Activated naive CD4-positive, alpha-beta T cell treated with anti-CD3 and anti-CD28 coated beads, Interleukin-2, amount 10 ng/mL, durations not matched to agents 7 days and 5 days (primary cell): ENCODE results near the gene SHF.
"Not testable (repeated sequence)": the region's sequence is repeated elsewhere in the genome, so short reads cannot be mapped to it uniquely, and the experiment has no call there.

Experiments used
- CTCF ChIA-PET: fragments of 350-600 bp; sonication (Branson Sonifier 250); formaldehyde crosslinking; loops from one replicate; lab custom pipeline; 2021; ENCODE audit warnings: antibody characterized with exemption; lab: Charles Lee
- DNase-seq: peaks from one replicate; pipeline ENCODE4 v3.0.0-alpha.2; 2020
- H3K27ac Mint-ChIP-seq: one replicate; pipeline ENCODE4 v1.8.0; 2021; ENCODE audit warnings: mild to moderate bottlenecking, moderate library complexity, mixed read lengths
- H3K27me3 Mint-ChIP-seq: one replicate; pipeline ENCODE4 v1.8.0; 2021; ENCODE audit warnings: mild to moderate bottlenecking, mixed read lengths
- H3K36me3 Mint-ChIP-seq: one replicate; pipeline ENCODE4 v1.8.0; 2021; ENCODE audit warnings: mixed read lengths
- H3K4me1 Mint-ChIP-seq: one replicate; pipeline ENCODE4 v1.8.0; 2021; ENCODE audit warnings: mixed read lengths
- H3K4me3 Mint-ChIP-seq: one replicate; pipeline ENCODE4 v1.8.0; 2021; ENCODE audit warnings: mild to moderate bottlenecking, moderate library complexity, mixed read lengths
- H3K9me3 Mint-ChIP-seq: one replicate; pipeline ENCODE4 v1.8.0; 2021; ENCODE audit warnings: mixed read lengths

Gene SHF

DNA sequence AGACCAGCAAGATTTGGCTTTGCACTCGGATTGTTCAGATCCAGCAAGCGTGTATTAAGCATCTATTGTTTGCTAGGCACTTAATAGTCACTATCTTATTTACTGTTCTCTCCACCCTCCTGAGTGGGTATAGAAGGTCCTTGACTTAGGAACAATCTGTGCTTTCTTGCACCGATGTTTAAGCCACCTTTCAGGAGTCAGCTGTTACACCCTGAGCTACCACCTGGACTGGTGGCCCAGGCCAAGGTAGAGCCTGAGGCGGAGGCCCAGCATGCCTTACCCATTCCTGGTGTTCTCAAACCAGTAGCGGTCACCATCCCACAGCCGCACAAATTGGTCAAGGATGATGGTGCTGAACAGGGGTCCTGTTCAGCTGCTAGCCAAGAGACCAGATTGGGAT is 48.0 kb downstream of the SHF start:
- Mint-ChIP-seq H3K36me3 (no peaks in the 10 kb centered on the region), H3K4me3 (no peak overlapping the region), H3K9me3 (no peaks in the 10 kb centered on the region), H3K27me3 (peaks cover 42% of the 10 kb centered on the region), H3K4me1 (peaks cover 7% of the 10 kb centered on the region), H3K27ac (no peak overlapping the region)
- no peak for DNase-seq
- CTCF ChIA-PET, result interaction anchor here (0.8 kb wide), 1 partner anchor 15 kb away, joined by 3 read pairs; no protein-coding TSS in a partner anchor

DNA sequence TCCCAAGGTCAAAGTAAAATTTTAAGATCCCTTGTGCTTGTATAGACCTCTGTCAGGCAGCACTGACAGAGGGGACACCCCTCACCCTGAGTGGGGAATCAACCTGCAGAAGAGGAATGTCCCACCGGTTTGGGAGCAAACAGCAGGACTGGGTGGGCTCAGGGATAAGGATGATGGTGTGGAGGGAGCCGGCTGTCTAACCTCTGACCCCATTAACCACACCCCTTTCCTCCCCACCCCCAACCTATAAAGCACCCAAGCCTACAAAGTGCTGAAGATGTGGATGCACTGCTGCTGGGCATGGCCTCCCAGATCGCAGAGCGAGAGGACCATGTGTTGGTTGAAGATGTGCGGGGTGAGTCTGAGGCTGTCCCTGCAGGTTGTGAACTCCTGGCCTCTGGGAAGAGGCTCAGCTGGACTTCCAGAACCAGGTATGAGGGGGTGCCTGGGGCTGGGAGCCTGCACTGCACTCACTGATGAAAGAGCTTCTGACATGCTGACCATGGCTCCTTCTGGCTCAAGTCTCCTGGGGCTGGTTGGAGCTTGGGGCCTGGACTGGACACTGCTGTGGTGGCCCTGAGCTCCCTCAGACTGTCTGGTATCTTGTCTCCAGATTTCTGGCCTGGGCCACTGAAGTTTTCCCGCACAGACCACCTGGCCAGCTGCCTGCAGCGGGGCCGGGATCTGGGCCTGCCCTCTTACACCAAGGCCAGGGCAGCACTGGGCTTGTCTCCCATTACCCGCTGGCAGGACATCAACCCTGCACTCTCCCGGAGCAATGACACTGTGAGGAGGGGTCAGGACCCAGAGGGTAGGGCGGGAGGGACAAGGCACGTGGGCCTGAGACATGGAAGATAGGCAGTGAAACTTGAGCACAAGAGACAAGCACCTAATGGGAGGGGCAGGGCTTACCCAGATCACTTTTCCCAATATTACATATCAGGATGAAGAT is 48.7 kb downstream of the SHF start:
- DNase-seq, result no peak
- CTCF ChIA-PET, result no interaction called here
- Mint-ChIP-seq H3K27me3 (peaks cover 42% of the 10 kb centered on the region), H3K36me3 (no peaks in the 10 kb centered on the region), H3K27ac (no peak overlapping the region), H3K4me3 (no peak overlapping the region), H3K9me3 (no peaks in the 10 kb centered on the region), H3K4me1 (peaks cover 9% of the 10 kb centered on the region)

DNA sequence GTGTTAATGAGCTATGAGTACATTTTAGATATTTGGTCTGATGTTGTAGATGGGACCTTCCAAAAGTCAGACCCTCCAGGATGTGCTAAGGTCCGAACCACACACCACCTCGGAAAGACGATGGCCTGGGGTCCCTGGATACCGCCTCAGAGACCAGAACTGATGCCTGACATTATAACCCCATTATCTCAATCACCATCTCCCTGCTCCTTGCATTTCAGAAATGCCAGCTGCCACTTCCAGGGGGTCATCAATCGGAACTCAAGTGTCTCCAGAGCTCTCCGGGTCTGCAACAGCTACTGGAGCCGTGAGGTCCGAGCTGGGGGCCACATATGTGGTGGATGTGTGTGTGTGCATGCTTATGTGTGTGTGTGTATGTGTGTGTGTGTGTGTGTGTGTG is 50.1 kb downstream of the SHF start:
- no peak overlapping the region for H3K27ac Mint-ChIP-seq
- no peaks in the 10 kb centered on the region for H3K9me3 Mint-ChIP-seq
- no peak for DNase-seq
- H3K27me3 Mint-ChIP-seq, result peaks cover 55% of the 10 kb centered on the region
- H3K4me3 Mint-ChIP-seq, result no peak overlapping the region
- peaks cover 9% of the 10 kb centered on the region for H3K4me1 Mint-ChIP-seq
- H3K36me3 Mint-ChIP-seq, result no peaks in the 10 kb centered on the region
- CTCF ChIA-PET, result interaction anchor here (1.0 to 1.1 kb wide), 2 partner anchors 19 to 320 kb away, joined by 3 read pairs; no protein-coding TSS in a partner anchor

DNA sequence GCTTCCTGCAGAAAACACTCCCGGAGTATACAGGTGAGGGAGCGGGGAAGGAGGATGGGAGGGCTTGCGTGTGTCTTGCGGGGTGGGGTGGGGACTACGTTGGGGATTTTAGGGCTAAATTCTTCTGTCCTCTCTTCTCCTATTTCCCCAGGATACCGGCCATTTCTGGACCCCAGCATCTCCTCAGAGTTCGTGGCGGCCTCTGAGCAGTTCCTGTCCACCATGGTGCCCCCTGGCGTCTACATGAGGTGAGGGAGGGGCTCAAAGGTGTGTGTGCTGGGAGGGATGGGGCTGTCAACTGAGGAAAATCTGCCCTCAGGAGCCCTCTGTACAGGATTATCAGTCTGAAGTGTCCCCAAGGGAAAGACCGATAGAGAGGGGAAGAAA is 51.4 kb downstream of the SHF start:
- Mint-ChIP-seq H3K4me3 (no peak overlapping the region), H3K36me3 (no peaks in the 10 kb centered on the region), H3K27me3 (peaks cover 66% of the 10 kb centered on the region)

DNA sequence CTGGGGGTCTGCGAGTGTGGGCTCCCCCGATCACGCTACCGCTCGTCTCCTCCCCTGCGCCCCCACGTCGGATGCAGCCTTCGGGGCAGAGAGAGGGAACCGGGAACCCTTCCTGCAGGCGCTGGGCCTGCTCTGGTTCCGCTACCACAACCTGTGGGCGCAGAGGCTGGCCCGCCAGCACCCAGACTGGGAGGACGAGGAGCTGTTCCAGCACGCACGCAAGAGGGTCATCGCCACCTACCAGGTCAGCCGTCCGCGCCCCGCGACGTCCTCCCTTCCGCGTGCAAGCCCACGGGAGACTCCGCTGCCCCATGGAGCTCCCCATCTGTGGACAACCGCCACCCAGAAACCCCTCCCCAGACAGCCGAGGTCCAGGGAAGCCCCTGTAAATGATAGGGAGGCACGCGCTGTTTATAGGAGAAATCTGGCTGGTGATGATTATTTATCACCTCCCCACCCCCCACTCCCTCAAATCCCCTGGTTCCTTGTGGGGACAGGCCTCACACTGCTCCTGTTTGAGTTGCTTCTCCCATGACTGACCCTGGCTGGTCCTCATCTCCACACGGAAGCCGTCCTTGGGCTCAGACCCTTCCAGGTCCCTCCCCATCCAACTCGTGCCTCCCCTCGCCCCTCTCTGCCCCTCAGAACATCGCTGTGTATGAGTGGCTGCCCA is 51.9 kb downstream of the SHF start:
- H3K4me3 Mint-ChIP-seq, H3K27ac Mint-ChIP-seq, H3K4me1 Mint-ChIP-seq, H3K9me3 Mint-ChIP-seq, DNase-seq, H3K36me3 Mint-ChIP-seq: not testable (repeated sequence)
- H3K27me3 Mint-ChIP-seq, result peaks cover 66% of the 10 kb centered on the region
- CTCF ChIA-PET, result interaction anchor here (0.7 to 1.9 kb wide), 3 partner anchors 15 to 23 kb away, joined by 3 to 8 read pairs (median 5); no protein-coding TSS in a partner anchor

More for the DNA sequence above, 51.4 kb downstream of the SHF start:
- no peaks in the 10 kb centered on the region for H3K9me3 Mint-ChIP-seq
- peaks cover 9% of the 10 kb centered on the region for H3K4me1 Mint-ChIP-seq
- CTCF ChIA-PET, result interaction anchor here (1.0 kb wide), 1 partner anchor 321 kb away, joined by 3 read pairs; no protein-coding TSS in a partner anchor
- H3K27ac Mint-ChIP-seq, result no peak overlapping the region
- no peak for DNase-seq

DNA sequence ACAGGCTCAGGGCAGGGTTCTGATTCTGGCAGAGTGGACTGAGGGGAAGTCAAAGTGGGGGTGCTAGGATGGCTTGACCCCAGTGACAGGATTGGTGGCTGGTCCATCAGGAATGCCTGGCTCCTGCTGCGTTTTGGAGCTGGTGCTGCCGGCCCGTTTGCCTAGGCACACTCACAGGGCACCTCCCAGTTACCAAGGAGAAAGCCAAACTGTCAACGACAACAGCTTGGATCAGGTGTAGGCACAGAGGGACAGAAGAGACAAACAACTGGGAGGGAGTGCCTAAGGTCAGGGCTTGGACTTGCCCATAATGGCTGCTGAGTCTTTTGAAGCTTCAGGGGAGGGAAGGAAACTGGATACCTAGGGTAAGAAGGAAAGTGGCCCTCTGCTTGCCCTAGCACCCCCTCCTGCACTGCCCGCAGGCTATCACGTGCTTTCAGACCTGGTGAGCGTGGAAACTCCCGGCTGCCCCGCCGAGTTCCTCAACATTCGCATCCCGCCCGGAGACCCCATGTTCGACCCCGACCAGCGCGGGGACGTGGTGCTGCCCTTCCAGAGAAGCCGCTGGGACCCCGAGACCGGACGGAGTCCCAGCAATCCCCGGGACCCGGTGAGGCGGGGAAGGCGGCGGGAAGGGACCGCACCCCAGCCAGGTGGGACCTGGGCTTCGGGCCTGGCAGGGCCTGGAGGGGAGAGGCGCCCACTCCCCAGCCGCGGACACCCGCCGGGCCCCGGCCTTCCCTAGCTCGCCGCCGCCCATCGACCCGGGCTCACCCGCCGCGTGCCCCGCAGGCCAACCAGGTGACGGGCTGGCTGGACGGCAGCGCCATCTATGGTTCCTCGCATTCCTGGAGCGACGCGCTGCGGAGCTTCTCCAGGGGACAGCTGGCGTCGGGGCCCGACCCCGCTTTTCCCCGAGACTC is 52.8 kb downstream of the SHF start:
- Mint-ChIP-seq H3K4me3 (peak overlapping the region; percentile 23), H3K27ac (peak overlapping the region; percentile 3), H3K36me3 (no peaks in the 10 kb centered on the region), H3K4me1 (peaks cover 11% of the 10 kb centered on the region), H3K27me3 (peaks cover 75% of the 10 kb centered on the region), H3K9me3 (no peaks in the 10 kb centered on the region)
- DNase-seq, result peak; percentile 42
- CTCF ChIA-PET, result interaction anchor here (0.7 to 1.9 kb wide), 3 partner anchors 14 to 24 kb away, joined by 3 to 8 read pairs (median 5); no protein-coding TSS in a partner anchor

DNA sequence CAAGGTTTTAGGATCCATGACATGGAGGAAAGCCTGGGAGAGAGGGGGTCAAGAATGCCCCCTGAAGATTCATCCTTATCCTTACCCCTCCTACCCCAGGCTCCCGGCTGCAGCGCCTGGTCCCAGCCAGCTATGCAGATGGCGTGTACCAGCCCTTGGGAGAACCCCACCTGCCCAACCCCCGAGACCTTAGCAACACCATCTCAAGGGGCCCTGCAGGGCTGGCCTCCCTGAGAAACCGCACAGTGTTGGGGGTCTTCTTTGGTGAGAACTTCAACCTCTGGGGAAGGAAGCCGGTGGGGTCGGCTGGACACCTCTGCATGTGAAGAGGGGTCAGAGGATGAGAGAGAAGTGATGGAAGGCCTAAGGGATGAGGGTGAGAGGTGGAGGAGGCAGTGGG is 53.7 kb downstream of the SHF start:
- no peak overlapping the region for H3K27ac Mint-ChIP-seq
- CTCF ChIA-PET, result interaction anchor here (1.9 kb wide), 1 partner anchor 16 kb away, joined by 8 read pairs; no protein-coding TSS in a partner anchor
- H3K4me1 Mint-ChIP-seq, result peaks cover 11% of the 10 kb centered on the region
- no peak for DNase-seq
- H3K27me3 Mint-ChIP-seq, result peaks cover 84% of the 10 kb centered on the region
- no peak overlapping the region for H3K4me3 Mint-ChIP-seq
- no peaks in the 10 kb centered on the region for H3K36me3 Mint-ChIP-seq
- H3K9me3 Mint-ChIP-seq, result no peaks in the 10 kb centered on the region

DNA sequence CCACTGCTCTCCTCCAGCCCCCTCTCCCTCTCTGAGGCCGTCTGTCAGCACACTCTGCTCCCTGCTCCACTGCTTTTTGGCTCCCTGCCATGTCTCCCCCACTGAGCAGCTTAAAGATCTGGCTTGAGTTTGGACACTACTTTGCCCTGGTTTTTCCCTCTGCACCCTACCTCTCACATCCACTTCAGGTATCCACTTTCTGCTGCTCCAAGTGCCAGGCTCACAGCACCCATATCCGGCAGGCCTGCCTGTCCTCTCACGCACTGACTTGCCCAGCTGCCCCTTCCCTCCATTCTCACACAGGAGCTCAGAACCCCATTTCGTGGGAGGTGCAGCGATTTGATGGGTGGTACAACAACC is 54.2 kb downstream of the SHF start:
- H3K4me3 Mint-ChIP-seq, result no peak overlapping the region
- H3K36me3 Mint-ChIP-seq, result no peaks in the 10 kb centered on the region
- H3K27me3 Mint-ChIP-seq, result peaks cover 89% of the 10 kb centered on the region
- no peak overlapping the region for H3K27ac Mint-ChIP-seq
- CTCF ChIA-PET, result interaction anchor here (1.0 to 2.2 kb wide), 2 partner anchors 11 to 15 kb away, joined by 3 to 15 read pairs; no protein-coding TSS in a partner anchor
- no peaks in the 10 kb centered on the region for H3K9me3 Mint-ChIP-seq
- peaks cover 11% of the 10 kb centered on the region for H3K4me1 Mint-ChIP-seq
- DNase-seq, result no peak

DNA sequence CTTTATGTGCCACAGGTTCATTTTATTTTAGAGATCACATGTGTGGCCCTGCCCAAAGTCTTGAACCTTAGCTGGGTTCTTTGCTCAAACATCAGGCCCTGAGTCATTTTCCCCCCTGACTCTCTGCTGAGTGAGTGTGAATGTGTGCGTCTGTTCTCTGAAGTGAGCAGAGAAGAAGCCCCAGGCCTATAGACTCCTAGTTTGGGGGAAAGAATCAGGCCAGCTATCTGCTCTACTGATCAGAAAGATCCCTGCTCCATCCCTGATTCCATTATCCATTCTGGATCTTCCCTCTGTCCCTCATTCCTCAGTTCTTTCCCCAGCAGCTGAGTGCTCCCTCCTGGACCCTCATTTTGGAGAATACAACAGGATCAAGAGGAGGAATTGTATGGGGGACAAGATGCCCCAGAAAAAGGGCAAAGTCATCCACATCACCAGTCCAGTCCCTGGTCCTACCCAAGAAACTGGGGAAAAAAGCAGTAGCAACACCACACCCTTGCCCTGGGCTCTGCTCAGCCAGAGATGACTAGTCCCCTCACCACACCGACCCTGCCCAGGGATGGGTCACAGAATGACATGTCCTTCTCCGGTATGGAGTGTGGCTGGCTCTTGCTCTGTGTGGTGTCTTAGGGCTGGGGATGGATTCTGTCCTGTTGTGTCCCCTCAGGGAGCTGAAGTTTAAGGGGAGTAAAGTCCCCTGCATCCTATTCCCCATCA is 54.8 kb downstream of the SHF start:
- Mint-ChIP-seq H3K4me1 (peaks cover 13% of the 10 kb centered on the region), H3K4me3 (no peak overlapping the region), H3K9me3 (no peaks in the 10 kb centered on the region), H3K27ac (no peak overlapping the region), H3K36me3 (no peaks in the 10 kb centered on the region), H3K27me3 (peaks cover 91% of the 10 kb centered on the region)
- CTCF ChIA-PET, result interaction anchor here (0.7 to 2.2 kb wide), 3 partner anchors 10 to 206 kb away, joined by 3 to 15 read pairs (median 3); no protein-coding TSS in a partner anchor
- no peak for DNase-seq

DNA sequence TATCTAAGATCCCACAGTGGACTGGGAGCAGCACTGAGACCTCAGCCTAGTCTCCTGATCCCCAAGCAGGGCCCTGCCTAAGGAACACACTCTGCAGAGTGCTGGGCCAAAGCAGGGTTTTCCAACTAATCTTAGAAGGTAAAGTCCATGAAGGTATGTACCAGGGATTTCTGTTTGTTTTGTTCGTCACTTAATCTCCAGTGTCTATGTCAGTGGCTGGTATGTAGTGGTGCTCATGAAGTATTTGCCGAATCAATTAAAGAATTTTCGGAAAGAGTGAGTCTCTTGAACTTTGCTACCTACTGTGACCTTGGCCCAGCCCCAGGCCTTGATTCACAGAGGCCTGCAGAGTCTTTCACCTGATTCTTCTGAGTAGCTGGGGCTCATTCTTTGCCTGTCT is 56.3 kb downstream of the SHF start:
- Mint-ChIP-seq H3K9me3 (no peaks in the 10 kb centered on the region), H3K27ac (no peak overlapping the region), H3K4me1 (peaks cover 13% of the 10 kb centered on the region), H3K27me3 (peaks cover 87% of the 10 kb centered on the region), H3K36me3 (no peaks in the 10 kb centered on the region), H3K4me3 (no peak overlapping the region)
- DNase-seq, result no peak
- CTCF ChIA-PET, result interaction anchor here (0.8 to 2.2 kb wide), 4 partner anchors 13 to 49 kb away, joined by 3 to 15 read pairs (median 9); no protein-coding TSS in a partner anchor

DNA sequence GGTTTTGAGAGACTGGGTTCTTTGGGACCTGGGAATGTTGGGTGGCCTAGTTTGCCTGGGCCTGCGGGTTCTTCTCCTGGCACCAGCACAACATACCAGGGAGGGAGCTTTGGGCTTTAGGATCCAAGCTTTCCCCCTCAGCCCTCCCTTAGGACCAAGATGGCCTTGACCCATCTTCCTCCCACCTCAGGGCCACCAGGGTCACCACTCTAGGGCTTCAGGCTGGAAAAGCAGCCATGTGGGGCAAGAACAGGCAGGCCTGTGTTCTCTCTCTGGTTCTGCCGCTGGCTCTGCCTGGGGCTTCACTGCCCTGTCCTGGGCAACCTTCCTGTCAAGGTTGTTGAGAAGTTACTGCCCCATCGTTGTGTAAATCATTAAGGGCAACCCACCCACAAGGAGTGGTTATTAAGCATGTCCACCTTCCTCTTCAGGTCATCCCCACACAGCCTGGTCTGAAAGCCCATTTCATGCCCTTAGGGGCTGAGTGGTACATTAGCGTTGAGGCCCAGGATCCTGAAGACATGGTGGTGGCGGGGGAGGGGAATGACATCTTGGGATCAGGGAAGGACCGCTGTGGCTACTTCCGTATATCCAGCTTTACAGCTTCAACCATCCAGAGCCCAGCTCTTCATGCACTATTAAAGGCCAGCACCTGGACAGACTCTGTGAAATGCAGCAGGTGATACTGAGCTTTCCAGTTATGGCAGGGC is 57.3 kb downstream of the SHF start:
- no peak for DNase-seq
- CTCF ChIA-PET, result interaction anchor here (1.2 to 2.2 kb wide), 2 partner anchors 13 to 50 kb away, joined by 4 to 14 read pairs; no protein-coding TSS in a partner anchor
- Mint-ChIP-seq H3K36me3 (no peaks in the 10 kb centered on the region), H3K4me3 (no peak overlapping the region), H3K27ac (no peak overlapping the region), H3K9me3 (no peaks in the 10 kb centered on the region), H3K4me1 (peaks cover 9% of the 10 kb centered on the region), H3K27me3 (peaks cover 89% of the 10 kb centered on the region)

DNA sequence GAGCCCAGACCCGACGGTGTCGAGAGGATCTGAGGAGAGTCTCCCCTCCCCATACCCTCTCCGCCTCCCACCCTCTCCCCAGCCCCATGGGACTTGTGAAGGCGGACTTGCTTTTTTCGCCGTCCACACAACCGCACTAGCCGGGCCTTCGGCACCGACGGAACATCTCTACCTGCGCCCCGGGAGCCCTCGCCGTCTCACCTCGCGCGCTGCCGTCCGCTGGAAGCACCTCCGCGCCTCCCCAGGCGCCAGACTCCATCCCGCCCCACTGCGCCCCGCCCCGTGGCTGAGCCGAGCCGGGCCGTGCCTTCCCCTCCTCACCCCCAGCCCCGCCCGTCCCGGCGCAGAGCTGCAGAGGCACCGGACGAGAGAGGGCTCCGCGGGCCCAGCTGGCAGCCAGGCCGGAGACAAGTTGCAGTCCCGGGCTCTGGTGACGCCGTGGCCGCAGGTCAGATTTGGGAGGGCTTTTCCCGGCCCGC is 58.1 kb downstream of the SHF start, which contains the start of the genes DUOX1 and DUOXA1:
DUOX1 (plus strand) TSS at position 344 of the 479 bp plus-strand sequence. CDS start 1,973 bp downstream, outside the sequence.
DUOXA1 (minus strand) TSS at position 229 of the 479 bp plus-strand sequence. CDS start 6,865 bp downstream, outside the sequence.
- H3K36me3 Mint-ChIP-seq, result no peaks in the 10 kb centered on the region
- CTCF ChIA-PET, result interaction anchor here (2.2 kb wide), 1 partner anchor 12 kb away, joined by 14 read pairs; no protein-coding TSS in a partner anchor
- peaks cover 89% of the 10 kb centered on the region for H3K27me3 Mint-ChIP-seq
- no peak within 1 kb of the TSS for H3K27ac Mint-ChIP-seq
- peak; percentile 60 for DNase-seq
- H3K4me3 Mint-ChIP-seq, result no peak within 1 kb of the TSS
- no peaks in the 10 kb centered on the region for H3K9me3 Mint-ChIP-seq
- peaks cover 5% of the 10 kb centered on the region for H3K4me1 Mint-ChIP-seq
